GM10248 (cell line): Measurements from ENCODE around the gene PRR23A.

ENCODE experiments used
- CTCF ChIA-PET: fragments of 300-600 bp; sonication (Branson Sonifier 250); formaldehyde crosslinking; extraction: SDS; loops from one replicate; lab custom pipeline; 2021; ENCODE audit warnings: antibody characterized with exemption; lab: Yijun Ruan, JAX
- POLR2A ChIA-PET: fragments of 350-650 bp; sonication (Branson Sonifier 250); formaldehyde crosslinking; extraction: SDS; loops from one replicate; lab custom pipeline; 2020; ENCODE audit warnings: antibody characterized with exemption; lab: Yijun Ruan, JAX
- DNase-seq: peaks from one replicate; pipeline ENCODE4 v3.0.0; 2012; ENCODE audit errors: extremely low spot score
- CTCF ChIP-seq: IDR thresholded peaks from 2 replicates; pipeline ENCODE4 v1.5.1; 2012; ENCODE audit warnings: mild to moderate bottlenecking, low read depth; ENCODE audit errors: extremely low read depth, missing control alignments, control extremely low read depth

Gene PRR23A

GRCh38 chr3:138962854-138963560 is 43.1 kb downstream of the PRR23A start:
- no peak for TF ChIP-seq CTCF
- no peak for DNase-seq
- CTCF ChIA-PET, result no interaction called here
- POLR2A ChIA-PET, result no interaction called here

DNA sequence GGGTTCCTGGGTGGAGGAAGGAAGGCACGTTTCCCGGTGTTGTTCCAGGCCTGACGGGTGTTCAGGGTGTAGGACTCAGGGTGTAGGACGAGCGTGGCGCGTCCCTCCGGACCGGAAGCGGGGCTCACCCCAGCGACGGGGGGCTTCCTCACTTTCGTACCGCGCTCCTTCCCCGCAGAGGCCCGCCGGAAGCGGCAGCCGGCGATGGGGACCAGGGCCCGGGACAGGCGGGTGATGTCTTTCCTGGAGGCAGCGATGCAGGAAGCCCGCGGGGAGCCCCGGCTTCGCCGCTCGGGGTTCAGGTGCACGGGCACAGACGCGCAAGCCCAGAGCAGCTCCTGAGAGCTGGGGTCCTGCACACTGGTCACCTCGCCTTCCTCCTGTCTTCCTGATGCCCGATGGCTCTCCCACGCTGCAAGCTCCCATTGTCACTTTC is 45.6 kb downstream of the PRR23A start:
- no peak for TF ChIP-seq CTCF
- ChIA-PET POLR2A (no interaction called here), CTCF (interaction anchor here (1.2 kb wide), 1 partner anchor 33 kb away, joined by 3 read pairs; no protein-coding TSS in a partner anchor)
- no peak for DNase-seq
